Choroid plexus epithelial cell (primary cell): ENCODE results near the gene GTPBP2.

Experiments used
- DNase-seq: peaks from one replicate; pipeline ENCODE4 v3.0.0-alpha.2; 2010; ENCODE audit warnings: low read depth
- H3K4me3 ChIP-seq: 2 replicates; pipeline ENCODE4 v1.5.1; 2011; ENCODE audit warnings: low read depth, mild to moderate bottlenecking, control low read depth, low read length, moderate library complexity
- CTCF ChIP-seq: conservative IDR thresholded peaks from 2 replicates; pipeline ENCODE4 v1.5.1; 2011; ENCODE audit warnings: low read depth, mild to moderate bottlenecking, control low read depth, inconsistent platforms, low read length, moderate library complexity

Gene GTPBP2

DNA sequence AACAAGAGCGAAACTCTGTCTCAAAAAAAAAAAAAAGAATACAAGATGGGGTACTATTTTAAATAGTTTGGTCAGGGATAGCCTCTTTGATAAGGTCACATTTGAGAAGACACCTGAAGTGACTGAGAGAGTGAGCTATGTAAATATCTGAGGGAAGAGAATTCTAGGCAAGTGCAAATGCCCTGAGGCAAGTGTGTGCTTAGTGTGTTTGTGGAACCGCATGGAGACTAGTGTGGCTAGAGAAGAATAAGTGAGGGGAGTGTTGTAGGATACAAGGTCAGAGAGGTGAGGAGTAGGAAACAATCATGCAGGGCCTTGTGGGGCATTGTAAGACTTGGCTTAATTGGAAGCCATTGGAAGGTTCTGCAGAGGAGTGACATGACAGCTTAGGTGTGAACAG lies 19.2 kb upstream of the GTPBP2 start:
- TF ChIP-seq CTCF, result no peak
- no peak for DNase-seq
- no peak overlapping the region for H3K4me3 ChIP-seq

DNA sequence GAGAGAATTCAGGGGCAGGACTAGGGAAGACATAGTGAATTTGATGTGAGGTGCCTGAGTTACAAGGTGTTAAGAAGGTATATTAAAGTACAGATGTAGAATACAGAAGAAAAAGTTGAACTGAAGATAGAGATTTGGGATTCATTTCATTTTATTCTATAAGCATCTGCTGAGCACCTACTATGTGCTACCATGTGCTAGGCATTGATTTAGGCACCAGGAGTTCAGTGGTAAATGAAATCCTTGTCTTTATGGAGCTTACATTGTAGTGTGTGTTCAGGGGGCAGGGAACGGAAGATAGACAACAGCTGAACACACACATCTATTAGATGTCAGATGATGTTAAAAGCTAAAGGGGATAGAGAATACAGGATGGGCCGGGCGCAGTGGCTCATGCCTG lies 18.5 kb upstream of the GTPBP2 start:
- no peak for TF ChIP-seq CTCF
- H3K4me3 ChIP-seq, result no peak overlapping the region
- DNase-seq, result no peak

DNA sequence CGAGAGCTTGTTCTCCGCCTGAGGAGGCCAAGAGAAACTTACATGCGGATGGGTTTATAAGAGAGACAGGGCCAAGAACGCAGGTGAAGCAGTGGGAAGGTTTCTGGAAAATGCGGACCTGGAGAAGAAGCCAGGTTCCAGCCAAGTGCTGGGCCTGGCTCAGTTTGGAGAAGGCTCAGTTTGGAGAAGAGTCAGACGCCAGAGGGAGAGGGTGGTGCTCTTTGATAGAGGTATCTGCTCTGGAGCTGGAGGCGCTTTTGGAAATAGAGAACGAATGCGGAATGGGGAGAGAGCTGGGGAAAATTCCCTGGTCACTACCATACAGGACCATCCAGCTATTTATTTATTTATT lies 16.5 kb upstream of the GTPBP2 start:
- peak overlapping the region; percentile 65 for H3K4me3 ChIP-seq
- no peak for TF ChIP-seq CTCF

GRCh38 chr6:43644940-43645612 lies 16.0 kb upstream of the GTPBP2 start, which contains the start of gene RSPH9:
Gene RSPH9 (plus strand): TSS chr6:43645036. CDS start chr6:43645099, 63 bp downstream.
- DNase-seq, result peak; percentile 90
- TF ChIP-seq CTCF, result no peak
- peak within 1 kb of the TSS; percentile 65 for H3K4me3 ChIP-seq

More for the DNA sequence above, 16.5 kb upstream of the GTPBP2 start:
- no peak for DNase-seq

DNA sequence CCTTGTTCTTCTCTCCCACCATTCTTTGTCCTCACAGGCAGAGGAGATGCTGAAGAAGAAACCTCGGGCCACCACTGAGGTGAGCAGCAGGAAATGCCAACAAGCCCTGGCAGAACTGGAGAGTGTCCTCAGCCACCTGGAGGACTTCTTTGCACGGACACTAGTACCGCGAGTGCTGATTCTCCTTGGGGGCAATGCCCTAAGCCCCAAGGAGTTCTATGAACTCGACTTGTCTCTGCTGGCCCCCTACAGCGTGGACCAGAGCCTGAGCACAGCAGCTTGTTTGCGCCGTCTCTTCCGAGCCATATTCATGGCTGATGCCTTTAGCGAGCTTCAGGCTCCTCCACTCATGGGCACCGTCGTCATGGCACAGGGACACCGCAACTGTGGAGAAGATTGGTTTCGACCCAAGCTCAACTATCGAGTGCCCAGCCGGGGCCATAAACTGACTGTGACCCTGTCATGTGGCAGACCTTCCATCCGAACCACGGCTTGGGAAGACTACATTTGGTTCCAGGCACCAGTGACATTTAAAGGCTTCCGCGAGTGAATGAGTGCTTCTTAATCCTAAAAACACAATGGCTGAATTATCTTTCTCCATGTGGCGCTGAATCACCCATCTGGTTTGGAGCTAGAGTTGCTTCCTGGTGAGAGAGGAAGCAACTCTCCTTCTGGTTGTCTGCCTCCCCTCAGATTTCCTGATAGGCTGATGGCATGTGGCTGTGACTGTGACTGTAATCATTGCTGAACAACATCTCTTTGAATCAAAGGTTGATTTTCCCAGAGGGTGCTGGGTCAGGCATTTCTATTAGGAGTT lies 11.1 kb upstream of the GTPBP2 start:
- H3K4me3 ChIP-seq, result no peak overlapping the region
- DNase-seq, result no peak
- TF ChIP-seq CTCF, result no peak

DNA sequence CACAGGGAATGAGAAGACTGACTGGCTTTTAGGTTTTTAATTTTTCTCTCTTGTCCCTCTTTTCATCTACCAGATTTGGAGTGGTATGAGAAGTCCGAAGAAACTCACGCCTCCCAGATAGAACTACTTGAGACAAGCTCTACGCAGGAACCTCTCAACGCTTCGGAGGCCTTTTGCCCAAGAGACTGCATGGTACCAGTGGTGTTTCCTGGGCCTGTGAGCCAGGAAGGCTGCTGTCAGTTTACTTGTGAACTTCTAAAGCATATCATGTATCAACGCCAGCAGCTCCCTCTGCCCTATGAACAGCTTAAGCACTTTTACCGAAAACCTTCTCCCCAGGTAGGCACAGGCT lies 7.2 kb upstream of the GTPBP2 start:
- peak; percentile 39 for DNase-seq
- no peak for TF ChIP-seq CTCF
- H3K4me3 ChIP-seq, result peak overlapping the region; percentile 89
